ENCODE measurements around the gene FAHD2B. TPM values are rescaled to one million over a fixed set of nuclear protein-coding genes. Genes with fewer than 3 reads are reported as not detected.
A peak's percentile ranks its signal among the peaks of the same experiment; 100 is the strongest.
"Not testable (repeated sequence)": the region's sequence is repeated elsewhere in the genome, so short reads cannot be mapped to it uniquely, and the experiment has no call there.

FAHD2B gene, protein sequence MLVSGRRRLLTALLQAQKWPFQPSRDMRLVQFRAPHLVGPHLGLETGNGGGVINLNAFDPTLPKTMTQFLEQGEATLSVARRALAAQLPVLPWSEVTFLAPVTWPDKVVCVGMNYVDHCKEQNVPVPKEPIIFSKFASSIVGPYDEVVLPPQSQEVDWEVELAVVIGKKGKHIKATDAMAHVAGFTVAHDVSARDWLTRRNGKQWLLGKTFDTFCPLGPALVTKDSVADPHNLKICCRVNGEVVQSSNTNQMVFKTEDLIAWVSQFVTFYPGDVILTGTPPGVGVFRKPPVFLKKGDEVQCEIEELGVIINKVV
- polyA plus RNA-seq (2011; rRNA removed): 3.4 and 4.5 TPM in 2 replicates
- polyA minus RNA-seq (2011; rRNA and poly(A)+ RNA removed): 5.6 and 6.3 TPM in 2 replicates

DNA sequence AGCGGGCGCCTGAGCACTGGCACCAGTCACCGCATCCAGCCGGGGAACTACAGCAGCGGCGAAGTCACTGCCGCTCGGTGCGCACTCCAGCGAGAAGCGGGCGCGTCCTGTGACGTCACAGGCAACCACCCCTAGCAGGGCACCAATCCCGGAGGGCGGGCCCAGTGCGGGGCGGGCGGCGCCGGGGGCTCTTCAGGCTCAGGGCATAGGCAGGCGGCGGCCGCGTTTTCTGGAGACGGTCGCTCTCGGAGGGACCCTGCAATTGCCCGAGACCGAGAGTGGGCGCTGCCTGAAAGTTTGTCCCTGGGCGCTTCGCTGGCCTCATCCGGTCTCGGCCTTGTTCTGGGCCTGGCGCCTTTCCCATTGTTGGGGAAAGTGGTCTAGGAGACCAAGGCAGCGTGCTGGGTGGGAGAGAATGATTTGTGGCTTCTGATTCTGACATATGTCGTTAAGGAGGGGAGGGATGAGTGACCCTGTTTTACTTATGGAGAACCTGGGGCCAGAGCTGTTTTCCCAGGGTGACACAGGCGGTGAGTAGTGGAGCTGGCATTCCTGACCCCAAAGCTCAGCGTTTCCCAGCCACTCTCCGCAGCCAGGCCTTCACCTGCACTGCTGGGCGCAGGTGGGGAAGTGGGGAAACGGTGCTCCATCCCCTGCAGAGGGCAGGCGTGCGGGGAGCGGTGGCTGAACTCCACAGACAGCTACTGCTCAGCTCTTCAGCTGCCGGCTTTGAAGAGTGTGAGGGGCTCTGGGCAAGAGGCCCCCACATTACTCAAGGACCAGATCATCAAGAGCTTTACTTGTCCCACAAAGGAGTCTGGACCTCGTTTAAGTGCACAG lies at the start of gene FAHD2B:
FAHD2B (minus strand) TSS at position 111 of the 840 bp plus-strand sequence. CDS start 3,176 bp downstream, outside the sequence.
- POLR2A ChIA-PET; DNase-seq (ENCODE audit: low read depth, low spot score); H3K9me3 ChIP-seq (ENCODE audit: control insufficient read depth, insufficient read depth, low read length); H3K27ac ChIP-seq (ENCODE audit: low read depth, low read length); H3K27me3 ChIP-seq (ENCODE audit: control insufficient read depth, insufficient read depth, low read length): not testable (repeated sequence)
- peak within 1 kb of the TSS; percentile 35 for H3K4me3 ChIP-seq (ENCODE audit: low read depth, low read length)
- CTCF ChIA-PET: interaction anchor here (1.3 kb wide), 1 partner anchor 17 kb away, joined by 4 read pairs; no protein-coding TSS in a partner anchor

DNA sequence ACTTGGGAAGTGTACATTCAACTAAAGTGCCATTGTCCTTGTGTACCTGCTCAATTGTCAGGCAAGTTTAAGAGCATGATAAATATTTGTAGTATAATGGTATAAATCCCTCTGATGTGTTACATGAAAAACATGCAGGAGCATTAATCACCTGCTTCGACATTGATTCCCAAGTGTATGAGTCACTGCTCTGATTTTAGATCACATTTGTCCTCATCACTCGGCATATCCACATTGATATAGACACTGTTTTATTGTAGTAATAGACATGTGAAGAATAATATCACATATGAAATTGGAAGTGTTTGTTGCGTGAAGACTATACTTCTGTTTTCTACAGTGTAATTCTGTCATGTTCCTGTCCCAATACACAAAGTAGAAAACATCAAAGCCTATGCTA lies 49.3 kb upstream of the FAHD2B start:
- H3K27ac ChIP-seq (ENCODE audit: low read depth, low read length); DNase-seq (ENCODE audit: low read depth, low spot score); POLR2A ChIA-PET; H3K4me3 ChIP-seq (ENCODE audit: low read depth, low read length); H3K9me3 ChIP-seq (ENCODE audit: control insufficient read depth, insufficient read depth, low read length); CTCF ChIA-PET; H3K27me3 ChIP-seq (ENCODE audit: control insufficient read depth, insufficient read depth, low read length): not testable (repeated sequence)

GRCh38 chr2:97129090-97129489 lies 34.4 kb upstream of the FAHD2B start:
- H3K9me3 ChIP-seq (ENCODE audit: control insufficient read depth, insufficient read depth, low read length); POLR2A ChIA-PET; H3K27ac ChIP-seq (ENCODE audit: low read depth, low read length); CTCF ChIA-PET; DNase-seq (ENCODE audit: low read depth, low spot score); H3K4me3 ChIP-seq (ENCODE audit: low read depth, low read length); H3K27me3 ChIP-seq (ENCODE audit: control insufficient read depth, insufficient read depth, low read length): not testable (repeated sequence)

DNA sequence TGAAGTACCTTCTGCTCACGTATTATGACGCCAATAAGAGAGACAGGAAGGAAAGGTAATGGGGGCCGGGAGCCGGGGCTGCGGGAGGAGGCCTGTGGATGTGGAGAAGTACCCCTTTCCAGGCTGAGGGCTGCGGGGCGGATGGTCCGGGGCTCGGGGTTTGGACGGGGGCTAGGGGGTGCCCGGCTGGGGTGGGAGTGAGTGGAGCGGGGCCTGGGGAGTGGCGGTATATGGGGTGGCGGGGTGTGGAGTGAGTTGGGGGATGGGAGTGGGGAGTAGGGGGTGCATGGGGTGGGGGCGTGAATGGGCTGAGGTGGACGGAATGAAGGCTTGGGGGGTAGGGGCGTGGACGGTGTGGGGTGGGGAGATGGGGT lies 19.2 kb upstream of the FAHD2B start:
- CTCF ChIA-PET: interaction anchor here (2.4 kb wide), 1 partner anchor 102 kb away, joined by 6 read pairs; no protein-coding TSS in a partner anchor
- H3K9me3 ChIP-seq (ENCODE audit: control insufficient read depth, insufficient read depth, low read length); POLR2A ChIA-PET; H3K27ac ChIP-seq (ENCODE audit: low read depth, low read length); H3K27me3 ChIP-seq (ENCODE audit: control insufficient read depth, insufficient read depth, low read length); DNase-seq (ENCODE audit: low read depth, low spot score): not testable (repeated sequence)
- H3K4me3 ChIP-seq (ENCODE audit: low read depth, low read length): peak overlapping the region; percentile 72

DNA sequence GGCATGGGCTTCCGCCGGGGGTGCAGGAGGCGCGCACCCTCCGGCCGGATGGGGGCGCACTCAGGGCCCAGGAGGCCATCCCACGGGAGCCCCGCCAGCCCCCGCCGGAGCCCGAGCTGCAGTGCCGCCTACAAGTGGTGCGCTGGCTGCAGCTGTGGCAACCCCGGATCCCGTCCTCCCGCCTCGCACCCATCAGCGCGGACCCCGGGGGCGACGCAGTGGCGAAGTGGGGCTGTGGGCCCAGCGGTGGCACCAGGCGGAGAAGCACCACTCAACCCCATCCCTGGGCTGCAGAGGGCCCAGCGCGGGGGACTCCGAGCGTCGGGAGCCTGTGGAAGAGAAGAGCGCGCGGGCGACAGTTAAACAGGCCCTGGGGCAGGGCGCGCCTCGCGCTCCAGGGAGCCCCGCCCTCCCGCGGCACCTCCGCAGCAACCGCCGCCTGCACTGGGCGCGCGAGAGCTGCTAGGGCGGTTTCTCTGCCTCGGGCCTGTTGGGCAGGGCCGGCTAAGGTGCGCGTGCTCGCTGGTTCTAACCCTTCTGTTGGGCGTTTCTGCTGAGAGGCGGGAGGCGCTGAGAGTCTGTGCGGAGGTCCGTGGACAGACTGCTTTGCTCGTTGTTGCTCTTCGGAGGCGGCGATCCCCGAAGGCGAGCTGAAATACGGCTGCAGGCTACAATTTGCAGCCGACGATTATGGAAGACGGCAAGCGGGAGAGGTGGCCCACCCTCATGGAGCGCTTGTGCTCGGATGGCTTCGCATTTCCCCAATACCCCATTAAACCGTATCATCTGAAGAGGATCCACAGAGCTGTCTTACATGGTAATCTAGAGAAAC lies 18.6 kb upstream of the FAHD2B start, which contains the start of gene ANKRD36:
ANKRD36 (plus strand) TSS at position 104 of the 832 bp plus-strand sequence; CDS start at position 691, 587 bp downstream.
- not testable (repeated sequence) for H3K9me3 ChIP-seq (ENCODE audit: control insufficient read depth, insufficient read depth, low read length); H3K27me3 ChIP-seq (ENCODE audit: control insufficient read depth, insufficient read depth, low read length)
- Histone ChIP-seq H3K27ac (ENCODE audit: low read depth, low read length) (peak within 1 kb of the TSS; percentile 87), H3K4me3 (ENCODE audit: low read depth, low read length) (peak within 1 kb of the TSS; percentile 72)
- DNase-seq (ENCODE audit: low read depth, low spot score): peak; percentile 49
- TF ChIP-seq, protein P1, sequence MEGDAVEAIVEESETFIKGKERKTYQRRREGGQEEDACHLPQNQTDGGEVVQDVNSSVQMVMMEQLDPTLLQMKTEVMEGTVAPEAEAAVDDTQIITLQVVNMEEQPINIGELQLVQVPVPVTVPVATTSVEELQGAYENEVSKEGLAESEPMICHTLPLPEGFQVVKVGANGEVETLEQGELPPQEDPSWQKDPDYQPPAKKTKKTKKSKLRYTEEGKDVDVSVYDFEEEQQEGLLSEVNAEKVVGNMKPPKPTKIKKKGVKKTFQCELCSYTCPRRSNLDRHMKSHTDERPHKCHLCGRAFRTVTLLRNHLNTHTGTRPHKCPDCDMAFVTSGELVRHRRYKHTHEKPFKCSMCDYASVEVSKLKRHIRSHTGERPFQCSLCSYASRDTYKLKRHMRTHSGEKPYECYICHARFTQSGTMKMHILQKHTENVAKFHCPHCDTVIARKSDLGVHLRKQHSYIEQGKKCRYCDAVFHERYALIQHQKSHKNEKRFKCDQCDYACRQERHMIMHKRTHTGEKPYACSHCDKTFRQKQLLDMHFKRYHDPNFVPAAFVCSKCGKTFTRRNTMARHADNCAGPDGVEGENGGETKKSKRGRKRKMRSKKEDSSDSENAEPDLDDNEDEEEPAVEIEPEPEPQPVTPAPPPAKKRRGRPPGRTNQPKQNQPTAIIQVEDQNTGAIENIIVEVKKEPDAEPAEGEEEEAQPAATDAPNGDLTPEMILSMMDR (IDR thresholded peaks at IDR 0.05; ENCODE audit: low read depth, low read length): peak; percentile 54
- ChIA-PET CTCF (interaction anchor here (0.6 to 2.4 kb wide), 8 partner anchors 16 to 394 kb away, joined by 3 to 9 read pairs (median 6); partner anchors contain the start of gene ANKRD39), POLR2A (interaction anchor here (1.1 to 1.7 kb wide), 2 partner anchors 245 to 255 kb away, joined by 3 to 7 read pairs; partner anchors contain the start of gene ANKRD39)

- CTCF ChIA-PET: interaction anchor here (0.6 to 2.4 kb wide), 18 partner anchors 9 to 705 kb away, joined by 3 to 9 read pairs (median 4); partner anchors contain the start of gene ANKRD39
- not testable (repeated sequence) for DNase-seq (ENCODE audit: low read depth, low spot score); H3K9me3 ChIP-seq (ENCODE audit: control insufficient read depth, insufficient read depth, low read length); H3K27me3 ChIP-seq (ENCODE audit: control insufficient read depth, insufficient read depth, low read length)
- peak overlapping the region; percentile 87 for H3K27ac ChIP-seq (ENCODE audit: low read depth, low read length)
- H3K4me3 ChIP-seq (ENCODE audit: low read depth, low read length): peak overlapping the region; percentile 70
- TF ChIP-seq, protein P1 (IDR thresholded peaks at IDR 0.05; ENCODE audit: low read depth, low read length): peak; percentile 72
- POLR2A ChIA-PET: interaction anchor here (0.6 to 1.7 kb wide), 4 partner anchors 99 to 254 kb away, joined by 3 to 11 read pairs (median 5); partner anchors contain the start of gene ANKRD39
These were observed 17.8 kb upstream of the FAHD2B start for GRCh38 chr2:97112320-97113049.

DNA sequence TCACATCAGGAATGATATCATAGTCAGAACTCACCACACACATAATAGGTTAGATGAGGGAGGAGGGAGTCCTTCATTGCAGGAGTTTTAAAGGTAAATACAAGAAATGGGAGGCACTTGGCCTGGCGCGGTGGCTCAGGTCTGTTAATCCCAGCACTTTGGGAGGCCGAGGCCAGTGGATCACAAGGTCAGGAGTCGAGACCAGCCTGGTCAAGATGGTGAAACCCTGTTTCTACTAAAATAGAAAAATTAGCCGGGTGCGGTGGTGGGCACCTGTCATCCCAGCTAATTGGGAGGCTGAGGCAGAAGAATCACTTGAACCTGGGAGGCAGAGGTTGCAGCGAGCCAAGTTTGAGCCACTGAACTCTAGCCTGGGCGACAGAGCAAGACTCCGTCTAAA lies 16.6 kb upstream of the FAHD2B start:
- H3K27ac ChIP-seq (ENCODE audit: low read depth, low read length); POLR2A ChIA-PET; H3K4me3 ChIP-seq (ENCODE audit: low read depth, low read length); H3K9me3 ChIP-seq (ENCODE audit: control insufficient read depth, insufficient read depth, low read length); H3K27me3 ChIP-seq (ENCODE audit: control insufficient read depth, insufficient read depth, low read length); DNase-seq (ENCODE audit: low read depth, low spot score): not testable (repeated sequence)
- CTCF ChIA-PET: interaction anchor here (1.0 to 1.8 kb wide), 3 partner anchors 253 to 703 kb away, joined by 3 to 7 read pairs (median 6); partner anchors contain the start of gene ANKRD39

DNA sequence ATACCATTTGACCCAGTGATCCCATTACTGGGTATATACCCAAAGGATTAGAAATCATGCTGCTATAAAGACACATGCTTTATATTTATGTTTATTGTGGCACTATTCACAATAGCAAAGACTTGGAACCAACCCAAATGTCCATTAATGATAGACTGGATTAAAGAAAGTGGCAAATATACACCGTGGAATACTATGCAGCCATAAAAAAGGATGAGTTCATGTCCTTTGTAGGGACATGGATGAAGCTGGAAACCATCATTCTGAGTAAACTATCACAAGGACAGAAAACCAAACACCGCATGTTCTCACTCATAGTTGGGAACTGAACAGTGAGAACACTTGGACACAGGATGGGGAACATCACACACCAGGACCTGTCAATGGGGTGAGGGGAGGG lies 12.2 kb upstream of the FAHD2B start:
- H3K27me3 ChIP-seq (ENCODE audit: control insufficient read depth, insufficient read depth, low read length); DNase-seq (ENCODE audit: low read depth, low spot score); POLR2A ChIA-PET; H3K4me3 ChIP-seq (ENCODE audit: low read depth, low read length); H3K27ac ChIP-seq (ENCODE audit: low read depth, low read length); CTCF ChIA-PET; H3K9me3 ChIP-seq (ENCODE audit: control insufficient read depth, insufficient read depth, low read length): not testable (repeated sequence)
